ENCODE results near the gene KRT80.

KRT80 gene

DNA sequence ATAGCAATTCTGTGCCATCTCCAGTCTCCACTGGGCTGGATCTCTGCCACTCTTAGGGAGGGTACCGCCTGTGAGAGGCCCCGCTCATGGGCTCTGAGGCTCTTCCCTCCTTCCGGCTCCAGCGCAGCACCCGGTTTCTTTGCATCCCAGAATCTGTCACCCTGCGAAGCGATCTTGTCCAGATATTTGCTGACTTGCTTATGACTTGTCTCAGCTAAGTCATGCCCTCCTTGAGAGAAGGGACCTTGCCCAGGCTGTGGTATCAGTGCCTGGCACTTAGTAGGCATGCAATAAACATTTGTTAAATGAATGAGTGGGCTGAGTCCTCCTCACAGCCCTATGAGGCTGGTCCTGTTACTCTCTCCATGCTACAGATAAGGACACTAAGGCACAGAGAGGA is 13.4 kb downstream of the KRT80 start:
- DNase-seq, result no peak

DNA sequence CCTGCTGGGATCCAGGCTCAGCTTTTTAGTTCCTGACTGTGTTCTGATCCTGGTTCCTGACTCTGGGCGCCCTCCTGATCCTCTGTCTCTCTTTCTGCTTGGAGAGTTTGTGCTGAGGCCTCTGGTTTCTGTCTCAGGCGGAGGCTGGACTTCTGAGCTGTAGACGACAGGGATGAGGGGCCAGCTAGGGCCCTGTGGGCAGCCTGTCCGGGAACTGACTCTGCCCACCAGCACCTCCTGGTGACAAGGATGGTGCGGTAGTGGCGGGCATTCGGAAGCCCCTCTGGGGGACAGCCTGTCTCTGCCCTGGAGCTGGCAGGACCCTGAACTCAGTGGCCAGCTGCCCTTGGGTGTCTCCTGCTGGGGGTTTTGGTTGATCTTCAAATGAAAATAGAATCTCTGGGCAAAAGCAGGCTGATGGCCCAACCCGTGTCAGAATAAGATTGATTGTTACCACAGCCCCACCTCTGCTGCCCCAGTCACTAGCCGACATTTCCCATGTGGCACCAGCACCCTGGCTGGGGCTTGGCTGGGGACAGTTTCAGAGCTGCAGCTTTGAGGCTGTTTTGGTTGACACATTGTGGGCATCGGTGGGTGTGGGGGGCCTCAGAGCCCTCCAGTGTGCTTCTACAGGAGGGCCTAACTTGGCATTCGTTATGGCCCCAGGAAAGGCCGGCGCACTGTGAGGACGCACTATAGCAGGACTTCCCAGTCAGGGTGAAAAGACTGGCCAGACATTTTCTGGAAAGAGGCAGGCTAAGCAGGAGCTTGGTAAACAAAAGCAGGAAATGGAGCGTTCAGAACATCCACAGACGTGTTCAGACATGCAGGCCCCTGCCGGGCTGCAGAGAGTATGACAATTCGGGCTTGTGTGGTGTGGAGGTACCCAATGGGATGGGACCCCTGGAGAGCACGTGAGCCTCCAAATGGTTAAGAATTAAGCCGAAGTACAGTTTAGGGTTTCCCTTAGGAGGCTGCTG is 16.2 kb downstream of the KRT80 start:
- DNase-seq, result no peak

GRCh38 chr12:52173526-52173925 is 18.3 kb downstream of the KRT80 start:
- DNase-seq, result no peak

GRCh38 chr12:52172956-52173355 is 18.9 kb downstream of the KRT80 start:
- DNase-seq, result no peak

GRCh38 chr12:52171950-52172512 is 19.8 kb downstream of the KRT80 start:
- no peak for DNase-seq

DNA sequence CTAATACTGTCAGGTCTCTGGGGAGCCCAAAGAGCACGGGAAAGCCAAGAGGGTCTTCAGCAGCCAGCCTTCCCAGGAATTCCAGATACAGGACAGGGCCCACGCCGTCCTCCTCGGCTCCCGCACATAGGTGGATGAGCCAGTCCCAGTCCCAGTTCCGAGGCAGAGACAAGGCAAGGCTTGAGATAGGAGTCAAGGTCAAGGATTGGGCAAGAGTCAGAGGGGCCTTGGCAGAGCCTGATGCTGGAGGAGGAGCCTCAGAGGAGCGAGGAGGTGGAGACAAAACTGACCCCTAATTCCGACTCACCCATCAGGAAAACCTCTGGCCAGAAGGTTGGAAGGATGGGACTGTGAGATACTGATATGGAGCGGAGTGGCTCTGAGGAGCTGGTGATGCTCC is 21.0 kb downstream of the KRT80 start:
- DNase-seq, result no peak

DNA sequence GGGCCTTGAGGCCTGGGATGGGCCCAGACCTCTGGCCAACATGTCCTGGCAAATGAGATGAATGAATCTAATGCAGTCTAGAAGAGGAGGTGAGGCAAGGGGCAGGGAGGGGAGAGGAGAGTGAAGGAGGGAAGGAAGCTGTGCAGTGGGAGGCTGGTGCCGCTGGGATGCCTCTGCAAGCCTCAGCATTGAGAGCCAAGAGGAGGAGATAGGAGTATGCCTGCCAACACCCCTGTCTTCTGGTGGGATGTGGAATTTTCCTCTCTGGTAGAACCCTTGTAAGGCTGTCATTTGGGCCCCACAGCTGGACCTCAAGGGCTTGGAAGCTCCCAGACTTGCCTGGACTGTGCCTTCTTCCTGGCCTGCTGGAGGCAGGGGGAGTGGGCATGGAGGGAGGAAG is 21.9 kb downstream of the KRT80 start:
- DNase-seq, result no peak

- no peak for DNase-seq
Observed at GRCh38 chr12:52168019-52168717, 23.6 kb downstream of the KRT80 start.

DNA sequence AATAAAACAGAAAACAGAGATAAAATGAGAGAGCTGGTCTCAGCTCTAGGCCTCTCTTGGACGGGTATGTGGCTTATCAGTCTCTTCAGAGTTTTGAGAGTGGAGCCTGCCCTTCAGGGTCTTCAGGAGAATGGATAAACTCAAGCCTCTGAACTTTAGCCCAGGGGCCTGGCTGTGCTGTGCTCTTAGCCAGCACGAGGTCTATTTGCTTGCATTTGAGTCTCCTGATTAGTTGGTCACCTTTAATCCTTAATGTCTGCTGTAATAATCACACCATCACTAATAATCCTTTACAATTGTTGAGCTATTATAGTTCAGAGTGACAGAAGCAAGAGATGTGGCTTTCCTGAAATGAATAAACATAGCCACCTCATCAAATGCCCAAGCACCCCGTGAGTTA is 24.3 kb downstream of the KRT80 start:
- DNase-seq, result no peak

DNA sequence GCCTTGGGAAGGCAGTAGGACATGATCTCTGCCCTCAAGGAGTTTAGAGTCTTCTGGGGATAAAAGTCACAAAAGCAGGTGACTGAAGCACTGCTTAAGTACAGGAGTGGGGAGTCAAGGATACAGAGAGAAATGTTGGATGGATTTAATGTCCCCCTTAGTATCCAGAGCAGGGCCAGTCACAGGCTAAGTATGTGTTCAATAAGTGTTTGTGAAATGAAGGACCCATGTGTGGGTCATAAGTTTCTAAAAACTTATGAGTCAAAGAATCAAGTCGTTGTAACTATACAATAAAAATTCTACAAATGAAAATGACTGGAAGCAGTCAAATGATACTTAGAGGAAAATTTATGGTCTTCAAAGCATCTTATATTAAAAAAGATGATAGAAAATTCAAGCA is 25.1 kb downstream of the KRT80 start:
- no peak for DNase-seq

- no peak for DNase-seq
Observed at GRCh38 chr12:52165096-52165855, 26.5 kb downstream of the KRT80 start.

- no peak for DNase-seq
Observed at GRCh38 chr12:52164624-52165023, 27.2 kb downstream of the KRT80 start.

DNA sequence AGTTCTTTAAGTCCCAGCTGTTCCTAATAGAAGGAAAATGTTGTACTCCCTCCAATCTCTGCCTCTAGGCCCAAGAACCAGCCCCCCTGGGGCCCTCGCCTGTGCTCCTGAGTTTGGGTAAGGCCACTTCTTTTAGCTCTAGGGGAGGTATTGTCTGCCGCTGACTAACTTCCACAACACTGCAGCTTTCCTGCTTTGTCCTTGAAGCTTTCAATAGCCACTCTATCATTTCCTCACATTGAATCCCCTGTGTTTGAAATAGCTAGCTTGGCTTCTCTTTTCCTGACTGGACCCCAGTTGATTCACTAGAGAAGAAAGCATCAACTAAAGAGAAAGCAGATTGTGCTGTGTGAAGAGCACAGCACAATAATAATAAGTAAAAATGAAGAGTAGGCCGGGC is 28.8 kb downstream of the KRT80 start:
- no peak for DNase-seq

GRCh38 chr12:52160200-52160599 is 31.6 kb downstream of the KRT80 start:
- DNase-seq, result no peak

GRCh38 chr12:52157566-52158150 is 34.2 kb downstream of the KRT80 start:
- DNase-seq, result no peak

- DNase-seq, result peak in 1 of 2 experiments; percentile 21
Observed at GRCh38 chr12:52156757-52157565, 34.9 kb downstream of the KRT80 start.

DNA sequence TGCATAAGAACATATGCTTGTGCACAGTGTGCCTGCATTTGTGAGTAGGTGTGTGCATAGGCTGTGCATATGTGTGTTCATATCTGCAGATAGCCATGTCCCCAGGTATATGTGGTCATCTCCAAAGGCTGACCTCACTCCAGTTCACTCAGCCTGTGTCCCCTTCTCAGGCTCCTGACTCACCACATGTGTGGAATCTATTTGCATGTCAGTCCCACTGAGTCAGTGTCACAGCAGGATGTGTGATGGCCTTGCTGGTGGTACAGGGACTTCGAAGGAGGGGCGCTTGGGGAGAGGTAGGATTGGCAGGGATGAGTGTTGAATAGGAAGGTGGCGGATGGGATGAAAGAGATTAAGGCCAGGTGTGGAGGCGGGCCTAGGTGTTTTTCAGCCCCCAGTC is 35.5 kb downstream of the KRT80 start:
- no peak for DNase-seq

DNA sequence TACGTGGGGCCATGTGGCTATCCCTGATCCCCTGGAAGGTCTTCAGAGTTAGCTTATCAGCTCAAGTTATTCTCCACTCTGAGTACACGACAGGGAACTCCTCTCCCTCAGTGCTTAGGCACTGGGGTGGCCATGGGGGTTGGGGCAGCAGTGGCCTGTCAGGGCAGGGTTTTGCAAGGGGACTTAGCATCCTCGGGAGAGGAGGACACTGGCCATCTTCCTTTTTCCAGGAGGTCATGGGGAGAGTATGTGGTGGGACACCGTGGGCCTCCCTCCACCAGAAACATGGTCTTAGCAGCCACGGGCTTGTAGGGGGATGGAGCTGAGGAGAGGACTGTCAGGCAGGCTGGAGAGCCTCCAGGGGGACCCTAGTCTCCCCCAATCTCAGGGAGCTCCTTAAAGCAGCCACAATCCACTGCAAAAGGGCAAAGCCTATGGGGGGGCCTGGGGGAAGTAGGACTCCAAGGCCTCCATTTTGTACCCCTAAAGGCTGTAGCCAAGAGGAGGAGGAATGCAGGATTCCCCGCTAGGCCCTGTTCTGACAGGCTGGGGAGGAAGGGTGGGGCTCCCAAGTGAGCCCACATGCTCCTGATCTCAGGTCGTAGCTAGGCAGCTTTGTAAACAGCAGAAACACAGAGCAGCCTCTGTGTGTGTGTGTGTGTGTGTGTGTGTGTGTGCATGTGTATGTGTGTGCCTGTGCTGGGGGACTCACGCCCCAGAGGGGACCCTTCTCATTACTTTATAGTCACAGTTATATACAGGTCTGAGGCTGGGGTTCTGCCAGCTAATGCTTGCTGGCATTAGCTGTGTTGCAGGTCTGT is 36.6 kb downstream of the KRT80 start:
- DNase-seq, result no peak

DNA sequence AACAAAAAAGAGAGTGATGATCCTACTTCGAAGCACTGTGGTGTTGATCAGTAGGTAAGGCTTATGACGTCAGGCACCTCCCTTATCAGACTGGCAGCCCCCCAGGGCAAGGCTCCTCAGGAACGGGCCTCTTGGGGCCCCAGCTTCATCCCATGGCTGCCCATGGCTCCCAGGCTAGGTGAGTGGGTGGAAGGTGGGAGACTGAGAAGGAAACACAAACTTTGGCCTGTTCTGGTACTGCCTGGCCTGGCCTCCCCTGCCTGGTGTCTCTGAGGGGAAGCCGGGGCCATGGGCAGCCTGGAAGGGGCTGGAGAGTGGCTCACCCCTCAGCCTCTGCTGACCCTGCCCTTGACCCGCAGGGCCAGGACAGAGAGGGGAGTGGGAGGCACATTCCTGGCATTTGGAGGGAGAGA is 38.9 kb downstream of the KRT80 start:
- DNase-seq, result no peak

DNA sequence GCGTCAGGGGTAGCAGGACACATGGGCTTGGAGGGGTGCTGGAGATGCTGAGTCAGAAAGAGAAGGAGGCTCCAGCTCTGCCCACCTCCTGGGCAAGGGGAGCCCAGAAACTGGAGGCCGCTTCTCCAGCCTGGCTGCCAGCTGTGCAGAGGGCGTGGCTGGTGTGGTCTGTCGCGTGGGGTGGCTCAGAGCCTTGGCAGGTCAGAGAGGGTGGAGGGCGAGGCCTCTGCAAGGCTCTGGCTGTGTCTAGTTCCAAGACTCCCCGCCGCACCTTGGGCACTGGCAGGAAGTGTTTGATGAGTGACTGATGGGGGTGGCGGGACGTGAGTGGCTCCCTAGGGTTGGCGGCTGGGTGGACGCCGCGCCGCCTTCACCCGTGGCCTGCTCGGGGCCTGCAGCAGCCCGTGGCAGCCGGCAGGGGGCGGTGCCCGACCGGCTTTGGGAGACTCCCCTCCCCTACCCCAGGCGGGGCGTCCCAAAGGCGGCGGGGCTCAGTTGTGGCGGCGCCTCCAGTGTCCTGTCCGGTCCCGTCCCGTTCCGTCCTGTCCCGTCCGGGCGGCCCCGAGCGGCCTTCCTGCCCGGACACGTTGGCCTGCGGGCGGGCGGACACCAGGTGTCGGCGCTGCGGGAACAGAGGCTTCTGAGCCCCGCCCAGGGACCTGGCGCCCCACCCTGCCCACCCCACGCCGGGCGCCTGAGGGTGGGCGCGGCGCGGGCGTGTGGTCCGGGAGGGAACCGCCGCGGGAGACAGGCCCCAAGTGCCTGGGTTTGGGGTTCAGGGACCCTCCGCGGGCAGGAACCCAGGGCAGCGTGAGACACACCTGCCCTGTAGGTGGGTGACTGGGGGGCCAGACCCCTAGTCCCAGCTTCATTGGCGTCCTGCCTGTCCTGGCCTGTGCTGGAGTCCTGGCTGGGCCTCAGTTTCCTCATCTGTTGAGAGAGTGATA is 39.7 kb downstream of the KRT80 start:
- DNase-seq, result no peak
